A673 (cell line): Measurements from ENCODE around the gene DOCK1.

ENCODE experiments used
- EZH2 ChIP-seq: fragments of 200-600 bp; sonication (generic); IDR thresholded peaks from 2 replicates; pipeline ENCODE4 v1.6.1; 2017; ENCODE audit warnings: borderline replicate concordance, low read depth, mild to moderate bottlenecking, mixed read lengths, antibody characterized with exemption, low read length; ENCODE audit not compliant: poor library complexity, severe bottlenecking
- TF ChIP-seq, protein P1 (sequence below): fragments of 300-800, 200-600 bp; sonication (generic); conservative IDR thresholded peaks from 2 replicates; pipeline ENCODE4 v1.5.1; 2017; ENCODE audit warnings: low read depth, mild to moderate bottlenecking, antibody characterized with exemption, low read length, moderate library complexity, mixed read lengths

DNA sequence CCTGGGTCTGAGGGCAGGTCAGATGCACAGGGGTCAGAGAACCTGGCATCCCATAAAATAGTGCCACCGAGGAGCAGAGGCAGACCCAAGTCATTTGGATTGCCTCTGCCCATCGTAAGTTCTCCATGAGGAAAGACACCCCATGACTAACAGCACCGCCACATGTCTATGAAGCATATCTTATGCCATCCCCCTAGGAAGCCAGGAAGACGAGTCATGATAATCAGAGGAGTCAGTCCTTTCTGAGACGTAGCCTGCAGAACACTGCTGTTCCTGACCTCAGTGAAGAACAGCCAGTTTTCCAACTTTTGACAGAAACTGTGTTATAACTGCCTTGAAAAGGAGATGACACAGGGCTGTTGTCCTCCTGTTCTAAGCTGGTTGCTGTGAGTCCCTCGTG, 239.9 kb downstream of the DOCK1 start:
- TF ChIP-seq, protein P1, sequence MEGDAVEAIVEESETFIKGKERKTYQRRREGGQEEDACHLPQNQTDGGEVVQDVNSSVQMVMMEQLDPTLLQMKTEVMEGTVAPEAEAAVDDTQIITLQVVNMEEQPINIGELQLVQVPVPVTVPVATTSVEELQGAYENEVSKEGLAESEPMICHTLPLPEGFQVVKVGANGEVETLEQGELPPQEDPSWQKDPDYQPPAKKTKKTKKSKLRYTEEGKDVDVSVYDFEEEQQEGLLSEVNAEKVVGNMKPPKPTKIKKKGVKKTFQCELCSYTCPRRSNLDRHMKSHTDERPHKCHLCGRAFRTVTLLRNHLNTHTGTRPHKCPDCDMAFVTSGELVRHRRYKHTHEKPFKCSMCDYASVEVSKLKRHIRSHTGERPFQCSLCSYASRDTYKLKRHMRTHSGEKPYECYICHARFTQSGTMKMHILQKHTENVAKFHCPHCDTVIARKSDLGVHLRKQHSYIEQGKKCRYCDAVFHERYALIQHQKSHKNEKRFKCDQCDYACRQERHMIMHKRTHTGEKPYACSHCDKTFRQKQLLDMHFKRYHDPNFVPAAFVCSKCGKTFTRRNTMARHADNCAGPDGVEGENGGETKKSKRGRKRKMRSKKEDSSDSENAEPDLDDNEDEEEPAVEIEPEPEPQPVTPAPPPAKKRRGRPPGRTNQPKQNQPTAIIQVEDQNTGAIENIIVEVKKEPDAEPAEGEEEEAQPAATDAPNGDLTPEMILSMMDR, result no peak
- TF ChIP-seq EZH2, result no peak
